K562 (cell line): ENCODE measurements around the gene ZFP62. TPM values are rescaled to one million over a fixed set of nuclear protein-coding genes. Genes with fewer than 3 reads are reported as not detected.

Experiments used
- BHLHE40 ChIP-seq: IDR thresholded peaks from 2 replicates; pipeline ENCODE4 v1.6.1; 2011; ENCODE audit warnings: low read length, improper control_type of control experiment
- BRD4 ChIP-seq: fragments of 200-600 bp; sonication (generic); IDR thresholded peaks from 2 replicates; pipeline ENCODE4 v1.6.1; 2017; ENCODE audit warnings: inconsistent platforms
- CBX1 ChIP-seq: sonication (generic); IDR thresholded peaks from 2 replicates; pipeline ENCODE4 v1.6.1; 2016; ENCODE audit warnings: antibody characterized with exemption, low read depth, mild to moderate bottlenecking
- CC2D1A ChIP-seq: fragments of 450-650 bp; IDR thresholded peaks from 2 replicates; pipeline ENCODE4 v1.6.1; 2017; ENCODE audit warnings: mild to moderate bottlenecking
- CHD1 ChIP-seq: fragments of 200-600 bp; sonication (generic); IDR thresholded peaks from one replicate; pipeline ENCODE4 v1.6.1; 2012; ENCODE audit warnings: mild to moderate bottlenecking, moderate library complexity, low read length, inconsistent platforms
- CTCFL ChIP-seq: IDR thresholded peaks from 2 replicates; pipeline ENCODE4 v1.6.1; 2011; ENCODE audit warnings: borderline replicate concordance, low read depth, mild to moderate bottlenecking, moderate library complexity, low read length; ENCODE audit not compliant: insufficient read depth, poor library complexity, severe bottlenecking
- EP400 ChIP-seq: fragments of 450-650 bp; IDR thresholded peaks from 2 replicates; pipeline ENCODE4 v1.6.1; 2017; ENCODE audit warnings: antibody characterized with exemption, mild to moderate bottlenecking, moderate library complexity
- ETV6 ChIP-seq, 3 experiments: fragments of 150-350 bp in 1 of 3; sonication (generic) in 1 of 3; formaldehyde crosslinking in 1 of 3; IDR thresholded peaks; 2 replicates each; pipeline versions ENCODE4 v1.6.1 to v1.8.0; 2014 to 2022; ENCODE audit warnings: borderline replicate concordance in 2 of 3, low read depth in 2 of 3, antibody characterized with exemption in 1 of 3, low read length in 1 of 3, mild to moderate bottlenecking in 1 of 3, missing genetic modification reagents in 1 of 3
- FOXJ2 ChIP-seq: fragments of 200-800 bp; sonication (Bioruptor generic); IDR thresholded peaks from 2 replicates; pipeline ENCODE4 v1.6.1; 2016; ENCODE audit warnings: missing genetic modification characterization, missing compliant biosample characterization
- HLTF ChIP-seq: fragments of 450-650 bp; IDR thresholded peaks from 2 replicates; pipeline ENCODE4 v1.6.1; 2016
- L3MBTL2 ChIP-seq: fragments of 450-650 bp; IDR thresholded peaks from 2 replicates; pipeline ENCODE4 v1.6.1; 2016; ENCODE audit warnings: mild to moderate bottlenecking, moderate library complexity
- PHF8 ChIP-seq: fragments of 200-600 bp; sonication (generic); IDR thresholded peaks from 2 replicates; pipeline ENCODE4 v1.6.1; 2012; ENCODE audit warnings: mixed run types, mild to moderate bottlenecking, inconsistent platforms, low read length, moderate library complexity, borderline replicate concordance
- POU5F1 ChIP-seq: fragments of 150-350 bp; IDR thresholded peaks from 2 replicates; pipeline ENCODE4 v1.6.1; 2014; ENCODE audit warnings: borderline replicate concordance, low read length, low read depth, mild to moderate bottlenecking; ENCODE audit not compliant: partially characterized antibody
- RHOXF2B ChIP-seq: fragments of 250-450 bp; sonication (Bioruptor Pico); conservative IDR thresholded peaks from 2 replicates; pipeline ENCODE4 v1.5.1; 2021
- SAFB ChIP-seq: fragments of 200-400 bp; formaldehyde crosslinking; IDR thresholded peaks from 2 replicates; pipeline ENCODE4 v1.6.1; 2017; ENCODE audit warnings: low read depth, low read length, borderline replicate concordance
- SP2 ChIP-seq: IDR thresholded peaks from 2 replicates; pipeline ENCODE4 v1.6.1; 2011; ENCODE audit warnings: mild to moderate bottlenecking, low read depth, low read length, moderate library complexity; ENCODE audit not compliant: poor library complexity, severe bottlenecking; ENCODE audit errors: extremely low read depth
- STAT5B ChIP-seq: fragments of 250-450 bp; sonication (Bioruptor Pico); IDR thresholded peaks from 2 replicates; pipeline ENCODE4 v1.8.0; 2021; ENCODE audit warnings: mild to moderate bottlenecking, inconsistent platforms
- U2AF1 ChIP-seq: fragments of 200-400 bp; formaldehyde crosslinking; optimal IDR thresholded peaks from 2 replicates; pipeline ENCODE3; 2017; ENCODE audit warnings: mild to moderate bottlenecking, low read depth, low read length, moderate library complexity
- VEZF1 ChIP-seq: fragments of 200-800 bp; sonication (Bioruptor generic); IDR thresholded peaks from 2 replicates; pipeline ENCODE4 v1.6.1; 2017; ENCODE audit warnings: missing genetic modification characterization, missing compliant biosample characterization
- ZBTB5 ChIP-seq: fragments of 450-650 bp; IDR thresholded peaks from 2 replicates; pipeline ENCODE4 v1.6.1; 2017; ENCODE audit warnings: antibody characterized with exemption
- ZKSCAN3 ChIP-seq: fragments of 250-450 bp; sonication (Bioruptor Pico); IDR thresholded peaks from 2 replicates; pipeline ENCODE4 v1.4.0; 2020
- ZNF140 ChIP-seq: fragments of 250-450 bp; sonication (Bioruptor Pico); IDR thresholded peaks from 2 replicates; pipeline ENCODE4 v1.8.0; 2021; ENCODE audit warnings: moderate library complexity, mild to moderate bottlenecking, inconsistent platforms
- polyA plus RNA-seq, 8 experiments: library from polyadenylated mRNA; depleted of rRNA in 4 of 8; stranded (reverse) in 5 of 8; unstranded in 3 of 8; fragments of >200 nt; fragmentation: Nextera tagmentation in 2 of 8; fragmentation: Illumina TruSeq in 1 of 8; extraction: Ambion mirVana in 2 of 8; extraction: Trizol in 1 of 8; gene quantifications; 2 replicates each; pipeline versions ENCODE4 v1.2.1 to v1.2.3, GENCODE V29; 2011 to 2014; ENCODE audit warnings: inconsistent platforms in 1 of 8, missing spikeins in 1 of 8
- total RNA-seq, 7 experiments: library from RNA; depleted of rRNA in 6 of 7; stranded (reverse); fragments of >200 nt in 6 of 7; fragmentation: Illumina TruSeq in 2 of 7; extraction: Trizol in 2 of 7; gene quantifications; 2 replicates each; pipeline versions ENCODE4 v1.2.1 to v1.2.3, GENCODE V29; 2011 to 2021; ENCODE audit warnings: low replicate concordance in 1 of 7

The ZFP62 gene
- total and polyA plus RNA-seq, 9 of the 15 experiments (the other 6 are each of a cell fraction or from before 2014, with no cell fraction given) = 12.2 to 37.5 (median 25.0) TPM

GRCh38 chr5:180803181-180804128 lies 57.6 kb downstream of the ZFP62 start (continued):
- TF ChIP-seq CHD1 = no peak
- no peak for TF ChIP-seq HLTF
- peak; percentile 88 for TF ChIP-seq L3MBTL2
- TF ChIP-seq CBX1 = no peak
- no peak for TF ChIP-seq ZNF140 (CRISPR knock-in tag)
- TF ChIP-seq STAT5B (CRISPR knock-in tag) = no peak
- no peak for TF ChIP-seq FOXJ2 (tag)
- peak; percentile 56 for TF ChIP-seq EP400
- TF ChIP-seq ETV6 (IDR thresholded peaks at IDR 0.05; ENCODE audit: borderline replicate concordance in 1 of 2, low read depth in 2 of 2, low read length in 1 of 2) = no peak
- TF ChIP-seq ETV6 (CRISPR knock-in tag; IDR thresholded peaks at IDR 0.05; ENCODE audit: borderline replicate concordance) = 0 out of 2 replicates have a peak, but pooled peaks have one; percentile 31
- no peak for TF ChIP-seq POU5F1
- no peak for TF ChIP-seq CTCFL
- peak; percentile 54 for TF ChIP-seq VEZF1 (CRISPR knock-in tag)
- no peak for TF ChIP-seq SP2
- peak; percentile 44; the same call in 1 of the 2 replicates for TF ChIP-seq PHF8
- no peak for TF ChIP-seq ZBTB5
- TF ChIP-seq SAFB = no peak
- TF ChIP-seq CC2D1A = no peak
- TF ChIP-seq ZKSCAN3 = no peak
- TF ChIP-seq RHOXF2B (CRISPR knock-in tag) = no peak
- no peak for TF ChIP-seq BRD4
- TF ChIP-seq BHLHE40 = peak; percentile 45; the same call in 1 of the 2 replicates
- no peak for TF ChIP-seq U2AF1
